ENCODE measurements around the gene DCPS. TPM values are rescaled to one million over a fixed set of nuclear protein-coding genes. Genes with fewer than 3 reads are reported as not detected.

Gene DCPS
- total RNA-seq, 1 experiment from 2014 or later = 33.2 TPM

- Mint-ChIP-seq H3K27ac (ENCODE audit: unreplicated experiment) (no peak overlapping the region), H3K4me3 (ENCODE audit: low read depth, unreplicated experiment) (no peak overlapping the region), H3K4me1 (ENCODE audit: low read depth, unreplicated experiment) (peaks cover 41% of the 10 kb centered on the region), H3K36me3 (ENCODE audit: insufficient read depth, unreplicated experiment) (peaks cover 31% of the 10 kb centered on the region), H3K27me3 (ENCODE audit: unreplicated experiment) (no peaks in the 10 kb centered on the region), H3K9me3 (ENCODE audit: low read depth, unreplicated experiment) (no peaks in the 10 kb centered on the region)
- TF ChIP-seq CTCF (IDR thresholded peaks at IDR 0.05; ENCODE audit: unreplicated experiment) = no peak
- intact Hi-C loops (cut with micrococcal nuclease; ENCODE audit: unreplicated experiment) = no loop called here
- no TSS peak for BruUV-seq (replicated peaks)
- no peak for DNase-seq
- CTCF ChIA-PET = no interaction called here
These were observed 33.2 kb downstream of the DCPS start for GRCh38 chr11:126337126-126337473.

GRCh38 chr11:126337474-126338241 is 33.8 kb downstream of the DCPS start:
- Mint-ChIP-seq H3K27ac (ENCODE audit: unreplicated experiment) (no peak overlapping the region), H3K4me1 (ENCODE audit: low read depth, unreplicated experiment) (peaks cover 47% of the 10 kb centered on the region), H3K4me3 (ENCODE audit: low read depth, unreplicated experiment) (no peak overlapping the region), H3K9me3 (ENCODE audit: low read depth, unreplicated experiment) (no peaks in the 10 kb centered on the region), H3K27me3 (ENCODE audit: unreplicated experiment) (no peaks in the 10 kb centered on the region), H3K36me3 (ENCODE audit: insufficient read depth, unreplicated experiment) (peaks cover 32% of the 10 kb centered on the region)
- CTCF ChIA-PET = no interaction called here
- no TSS peak for BruUV-seq (replicated peaks)
- TF ChIP-seq CTCF (IDR thresholded peaks at IDR 0.05; ENCODE audit: unreplicated experiment) = no peak
- DNase-seq = no peak
- intact Hi-C loops (cut with micrococcal nuclease; ENCODE audit: unreplicated experiment) = no loop called here

GRCh38 chr11:126338346-126339055 is 34.6 kb downstream of the DCPS start:
- TF ChIP-seq CTCF (IDR thresholded peaks at IDR 0.05; ENCODE audit: unreplicated experiment) = no peak
- Mint-ChIP-seq H3K9me3 (ENCODE audit: low read depth, unreplicated experiment) (no peaks in the 10 kb centered on the region), H3K27ac (ENCODE audit: unreplicated experiment) (peak overlapping the region; percentile 87), H3K4me3 (ENCODE audit: low read depth, unreplicated experiment) (peak overlapping the region; percentile 40), H3K27me3 (ENCODE audit: unreplicated experiment) (no peaks in the 10 kb centered on the region), H3K36me3 (ENCODE audit: insufficient read depth, unreplicated experiment) (peaks cover 38% of the 10 kb centered on the region), H3K4me1 (ENCODE audit: low read depth, unreplicated experiment) (peaks cover 48% of the 10 kb centered on the region)
- no peak for DNase-seq
- CTCF ChIA-PET = no interaction called here
- no TSS peak for BruUV-seq (replicated peaks)
- intact Hi-C loops (cut with micrococcal nuclease; ENCODE audit: unreplicated experiment) = no loop called here

GRCh38 chr11:126339073-126339862 is 35.4 kb downstream of the DCPS start:
- intact Hi-C loops (cut with micrococcal nuclease; ENCODE audit: unreplicated experiment) = no loop called here
- H3K4me3 Mint-ChIP-seq (ENCODE audit: low read depth, unreplicated experiment) = peak overlapping the region; percentile 40
- DNase-seq = no peak
- H3K4me1 Mint-ChIP-seq (ENCODE audit: low read depth, unreplicated experiment) = peaks cover 48% of the 10 kb centered on the region
- no peak for TF ChIP-seq CTCF (IDR thresholded peaks at IDR 0.05; ENCODE audit: unreplicated experiment)
- CTCF ChIA-PET = interaction anchor here (0.6 to 1.8 kb wide), 4 partner anchors 10 to 141 kb away, joined by 3 to 5 read pairs (median 4); no protein-coding TSS in a partner anchor
- no peaks in the 10 kb centered on the region for H3K27me3 Mint-ChIP-seq (ENCODE audit: unreplicated experiment)
- H3K27ac Mint-ChIP-seq (ENCODE audit: unreplicated experiment) = peak overlapping the region; percentile 87
- H3K9me3 Mint-ChIP-seq (ENCODE audit: low read depth, unreplicated experiment) = no peaks in the 10 kb centered on the region
- H3K36me3 Mint-ChIP-seq (ENCODE audit: insufficient read depth, unreplicated experiment) = peaks cover 43% of the 10 kb centered on the region
- TSS peak; percentile 51 for BruUV-seq (replicated peaks)

Measured in Calu3 (cell line).